ENCODE measurements around the gene FRMD1. TPM values are rescaled to one million over a fixed set of nuclear protein-coding genes. Genes with fewer than 3 reads are reported as not detected.

The FRMD1 gene
- total and polyA plus RNA-seq, 2 of the 8 experiments (the other 6 are each of a cell fraction or from before 2014, with no cell fraction given): 0.36 TPM; not detected in 1

- WGBS, 2 experiments (ENCODE audit: extremely low coverage in 1 of 2, insufficient coverage in 1 of 2, insufficient read length in 1 of 2, insufficient replicate concordance in 2 of 2, low coverage in 1 of 2, low lambda C conversion rate in 2 of 2, missing lambda C conversion rate in 1 of 2): 86% methylated on average over 13 of the region's 13 CpGs; no CpG with 5 or more reads in 1 of the 2 experiments
- Histone ChIP-seq H3K56ac (replicated peaks; ENCODE audit: insufficient read length, low read depth, low read length) (no peak overlapping the region), H4K20me1 (replicated peaks in 1 of 2; ENCODE audit: control insufficient read depth in 1 of 2, insufficient read depth in 2 of 2, low read length in 2 of 2) (peaks cover 0 to 6% of the 10 kb centered on the region in 2 experiments), H2AK5ac (ENCODE audit: low read depth, low read length) (no peak overlapping the region), H3K79me2 (ENCODE audit: control insufficient read depth in 1 of 2, insufficient read depth in 2 of 2, low read length in 2 of 2) (no peaks in the 10 kb centered on the region), H3K23me2 (ENCODE audit: low read depth, low read length) (no peaks in the 10 kb centered on the region; the same call in 1 of the 2 replicates), H3K79me1 (ENCODE audit: low read depth, low read length) (no peaks in the 10 kb centered on the region), H2BK120ac (replicated peaks; ENCODE audit: low read depth, low read length) (no peak overlapping the region), H2AFZ (ENCODE audit: low read length) (no peak overlapping the region), H3K27ac (ENCODE audit: low read depth, low read length) (no peak overlapping the region), H3K23ac (ENCODE audit: insufficient read length) (no peak overlapping the region), H2BK12ac (ENCODE audit: low read depth, low read length) (no peak overlapping the region), H4K91ac (replicated peaks; ENCODE audit: insufficient read length, low read length) (peak overlapping the region; percentile 93), H3K9ac (replicated peaks in 1 of 4; ENCODE audit: extremely low read depth in 1 of 4, low read depth in 3 of 4, low read length in 3 of 4) (no peak overlapping the region; a peak in 1 of 7 replicates), H3K4me1 (replicated peaks in 1 of 4; ENCODE audit: control insufficient read depth in 3 of 4, insufficient read depth in 4 of 4, low read length in 3 of 4) (peaks cover 0 to 6% (median 1%) of the 10 kb centered on the region in 4 experiments; a peak in 2 of 7 replicates), H3K4me3 (ENCODE audit: extremely low read depth in 1 of 4, insufficient read depth in 2 of 4, low read depth in 3 of 4, low read length in 4 of 4) (no peak overlapping the region), H3K27me3 (replicated peaks in 1 of 4; ENCODE audit: control insufficient read depth in 3 of 4, extremely low read depth in 1 of 4, insufficient read depth in 3 of 4, low read length in 3 of 4) (no peaks in the 10 kb centered on the region), H2BK20ac (ENCODE audit: low read length) (no peak overlapping the region), H2BK5ac (ENCODE audit: low read depth, low read length) (no peak overlapping the region), H3K14ac (ENCODE audit: insufficient read length) (no peak overlapping the region), H4K5ac (ENCODE audit: insufficient read length, low read depth, low read length) (no peak overlapping the region), H3K9me3 (ENCODE audit: insufficient read depth in 2 of 2, low read depth in 1 of 2, low read length in 1 of 2) (no peaks in the 10 kb centered on the region), H3K18ac (ENCODE audit: extremely low read depth, low read length) (no peak overlapping the region), H2BK15ac (ENCODE audit: low read length) (no peak overlapping the region), H3K36me3 (ENCODE audit: control insufficient read depth in 2 of 4, insufficient read depth in 4 of 4, low read length in 3 of 4) (no peaks in the 10 kb centered on the region; a peak in 1 of 8 replicates), H3K4me2 (ENCODE audit: insufficient read depth in 1 of 2, low read depth in 2 of 2, low read length in 2 of 2) (no peak overlapping the region), H3K4ac (replicated peaks; ENCODE audit: insufficient read length, low read depth, low read length) (no peak overlapping the region), H4K8ac (ENCODE audit: extremely low read depth, insufficient read depth, low read length) (peak overlapping the region; percentile 57; the same call in 1 of the 2 replicates)
- FAIRE-seq (no peak), DNase-seq (ENCODE audit: low read depth in 1 of 2, low spot score in 2 of 2) (no peak)
- ChIA-PET POLR2A (ENCODE audit: partially characterized antibody) (no interaction called here), CTCF (ENCODE audit: partially characterized antibody) (interaction anchor here (0.8 kb wide), 2 partner anchors 14 to 57 kb away, joined by 3 to 4 read pairs; no protein-coding TSS in a partner anchor)
- TF ChIP-seq KDM4A (IDR thresholded peaks at IDR 0.05; ENCODE audit: low read depth, low read length, severe bottlenecking) (no peak), NRF1 (IDR thresholded peaks at IDR 0.05; ENCODE audit: low read depth, low read length) (no peak), EGR1 (IDR thresholded peaks at IDR 0.05; ENCODE audit: borderline replicate concordance, low read depth, low read length) (no peak), RNF2 (IDR thresholded peaks at IDR 0.05; ENCODE audit: borderline replicate concordance, low read depth, low read length, missing control alignments, poor library complexity, severe bottlenecking) (no peak), CBX8 (IDR thresholded peaks at IDR 0.05; ENCODE audit: borderline replicate concordance, low read depth, low read length) (no peak)
These were observed 3.8 kb downstream of the FRMD1 start for GRCh38 chr6:168075216-168075615.
